Bronchial epithelial cell (primary cell): ENCODE measurements around the gene PRPF4. TPM values are rescaled to one million over a fixed set of nuclear protein-coding genes. Genes with fewer than 3 reads are reported as not detected.
A peak's percentile ranks its signal among the peaks of the same experiment; 100 is the strongest.

ENCODE experiments used
- DNase-seq: peaks from one replicate; pipeline ENCODE4 v3.0.0-alpha.2; 2010; ENCODE audit warnings: low read depth
- FAIRE-seq: peaks from 2 replicates; lab custom pipeline; 2011; peaks lifted over from hg19 to GRCh38; lab: Jason Lieb, UNC
- H3K27me3 ChIP-seq: 2 replicates; pipeline ENCODE4 v1.5.1; 2011; ENCODE audit warnings: low read length; ENCODE audit not compliant: control insufficient read depth, insufficient read depth
- H3K36me3 ChIP-seq: 2 replicates; pipeline ENCODE4 v1.5.1; 2011; ENCODE audit warnings: low read length; ENCODE audit not compliant: control insufficient read depth, insufficient read depth
- H3K4me3 ChIP-seq: 2 replicates; pipeline ENCODE4 v1.5.1; 2011; ENCODE audit warnings: mild to moderate bottlenecking, low read depth, low read length, control low read depth
- CTCF ChIP-seq: IDR thresholded peaks from 2 replicates; pipeline ENCODE4 v1.5.1; 2011; ENCODE audit warnings: mild to moderate bottlenecking, moderate library complexity, low read length, control low read depth, inconsistent platforms; ENCODE audit not compliant: insufficient read depth, severe bottlenecking
- total RNA-seq: library from RNA; depleted of rRNA; stranded (reverse); fragments of >200 nt; gene quantifications from 2 replicates; pipeline ENCODE4 v1.2.1, GENCODE V29; 2014

Gene PRPF4
- total RNA-seq, 1 donor from 2014 or later: 45.3 TPM

DNA sequence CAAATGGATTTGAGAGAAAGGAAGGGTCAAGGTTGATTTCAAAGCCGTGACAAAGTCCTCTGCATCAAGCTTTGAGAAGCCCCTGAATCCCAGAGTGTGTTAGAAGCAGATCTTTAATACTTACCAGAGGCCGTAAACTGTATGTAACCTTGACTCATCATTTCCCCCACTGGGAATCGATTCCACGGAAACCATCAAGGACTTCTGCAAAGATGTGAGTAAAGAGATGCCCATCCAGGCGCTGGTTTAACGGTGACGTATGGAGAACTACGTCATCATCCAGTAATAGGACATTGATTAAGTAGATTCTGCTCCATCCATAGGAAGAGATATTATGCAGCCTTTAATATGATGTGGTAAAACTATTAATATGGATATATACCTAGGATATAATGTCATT, 26.1 kb downstream of the PRPF4 start:
- Histone ChIP-seq H3K27me3 (no peaks in the 10 kb centered on the region), H3K36me3 (no peaks in the 10 kb centered on the region), H3K4me3 (no peak overlapping the region)
- DNase-seq (no peak), FAIRE-seq (no peak)
- no peak for TF ChIP-seq CTCF

DNA sequence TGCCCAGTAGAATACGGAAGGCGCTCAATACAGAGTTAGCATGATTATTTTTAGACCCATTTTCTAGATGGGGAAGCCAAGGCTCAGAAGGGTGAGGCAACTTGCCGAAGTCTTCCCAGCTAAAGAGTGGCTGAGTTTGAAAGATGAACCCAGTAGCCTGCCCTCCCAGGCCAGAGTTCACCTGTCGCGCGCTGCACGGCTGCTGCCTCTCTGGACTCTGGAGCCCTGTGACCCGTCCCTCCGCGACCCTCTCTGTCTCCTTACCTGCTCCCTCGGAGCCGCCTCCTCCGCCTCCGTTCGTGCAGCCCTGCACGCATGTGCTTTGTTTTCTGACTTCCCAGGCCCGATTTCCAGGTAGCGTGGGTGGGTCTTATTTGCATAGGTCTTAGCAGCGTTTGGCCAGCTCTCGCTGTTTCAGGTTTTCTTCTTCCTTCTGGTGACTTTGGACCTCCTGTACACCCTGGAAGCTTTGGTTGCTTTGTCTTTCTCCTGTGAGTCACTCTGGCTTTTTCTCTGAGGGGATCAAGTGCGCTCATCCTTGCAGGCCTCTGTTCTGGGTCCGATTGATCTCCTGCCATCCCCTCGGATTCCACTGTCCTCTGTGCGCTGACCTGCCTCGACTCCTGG, 27.4 kb downstream of the PRPF4 start, which contains the start of gene RNF183:
TSS of gene RNF183 (minus strand) at position 585 of the 627 bp plus-strand sequence. CDS start 5,192 bp downstream, outside the sequence.
- H3K4me3 ChIP-seq: no peak within 1 kb of the TSS
- FAIRE-seq (no peak), DNase-seq (peak; percentile 3)
- no peak for TF ChIP-seq CTCF
- H3K27me3 ChIP-seq: no peaks in the 10 kb centered on the region
- no peaks in the 10 kb centered on the region for H3K36me3 ChIP-seq

- no peak for FAIRE-seq
- DNase-seq: no peak
- H3K4me3 ChIP-seq: no peak overlapping the region
- no peaks in the 10 kb centered on the region for H3K27me3 ChIP-seq
- no peak for TF ChIP-seq CTCF
- no peaks in the 10 kb centered on the region for H3K36me3 ChIP-seq
Measured at GRCh38 chr9:113306566-113306965, 31.1 kb downstream of the PRPF4 start.

DNA sequence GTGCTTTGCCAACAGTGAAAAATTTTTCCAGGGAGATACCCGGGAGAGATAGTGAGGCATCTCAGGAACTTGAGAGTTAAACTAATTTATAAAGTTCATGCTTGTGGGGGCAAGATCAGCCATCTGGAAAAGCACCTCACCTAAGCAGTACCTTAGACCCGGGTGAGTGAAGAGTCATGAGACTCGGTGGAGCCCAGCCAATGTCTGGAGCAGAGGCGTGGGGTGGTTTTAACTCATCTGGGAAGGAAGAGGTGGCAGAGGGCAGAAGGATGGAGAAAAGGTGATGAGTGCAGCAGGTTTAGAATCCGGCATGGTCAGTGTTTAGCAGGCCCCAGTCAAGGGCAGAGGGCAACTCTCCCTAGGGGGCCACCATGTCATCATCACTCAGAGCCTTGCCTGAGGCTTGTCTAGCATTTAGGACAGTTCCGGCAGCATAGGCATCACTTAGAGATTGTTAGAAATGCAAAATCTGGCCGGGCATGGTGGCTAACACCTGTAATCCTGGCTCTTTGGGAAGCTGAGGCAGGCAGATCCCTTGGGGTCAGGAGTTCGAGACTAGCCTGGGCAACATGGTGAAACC, 32.0 kb downstream of the PRPF4 start:
- Histone ChIP-seq H3K4me3 (no peak overlapping the region), H3K27me3 (no peaks in the 10 kb centered on the region), H3K36me3 (no peaks in the 10 kb centered on the region)
- DNase-seq (no peak), FAIRE-seq (no peak)
- TF ChIP-seq CTCF: no peak

DNA sequence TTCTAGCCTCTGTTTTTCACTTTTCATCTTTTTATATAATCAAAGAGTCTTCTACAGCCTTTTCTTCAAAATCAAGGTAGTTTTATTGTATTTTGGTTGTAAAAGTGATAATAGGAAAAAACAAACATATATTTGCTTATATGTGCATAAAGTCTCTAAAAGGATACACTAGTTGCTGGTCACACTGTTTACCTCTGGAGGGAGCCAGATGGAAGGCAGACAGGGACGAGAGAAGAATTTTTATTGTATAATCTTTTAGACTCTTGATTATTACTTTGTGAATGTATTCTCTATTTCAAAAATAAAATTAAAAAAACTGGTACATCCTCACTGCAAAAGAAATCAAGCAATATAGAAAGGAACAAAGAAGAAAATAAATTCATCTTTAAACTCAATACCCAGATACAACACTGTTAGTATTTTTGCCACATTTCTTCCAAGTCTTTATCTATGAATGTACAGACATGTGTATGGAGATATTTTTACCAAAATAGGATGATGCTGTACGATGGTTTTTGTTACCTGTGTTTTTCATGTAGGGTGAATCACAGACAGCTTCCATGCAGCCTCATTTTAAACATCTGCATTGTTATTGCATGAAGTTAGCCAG, 33.9 kb downstream of the PRPF4 start:
- H3K4me3 ChIP-seq: no peak overlapping the region
- TF ChIP-seq CTCF: peak; percentile 49
- DNase-seq (peak; percentile 49), FAIRE-seq (no peak)
- H3K36me3 ChIP-seq: no peaks in the 10 kb centered on the region
- no peaks in the 10 kb centered on the region for H3K27me3 ChIP-seq
